AG10803 (cell line): ENCODE measurements around the gene ITGA2.

ENCODE experiments used
- DNase-seq: peaks from one replicate; pipeline ENCODE4 v3.0.0; 2010; ENCODE audit warnings: low read depth
- H3K4me3 ChIP-seq: 2 replicates; pipeline ENCODE4 v1.5.1; 2011; ENCODE audit warnings: mild to moderate bottlenecking, low read length, control low read depth
- TF ChIP-seq, protein P1 (sequence below): conservative IDR thresholded peaks from 2 replicates; pipeline ENCODE4 v1.5.1; 2011; ENCODE audit warnings: mild to moderate bottlenecking, low read length, control low read depth, inconsistent platforms

Gene ITGA2

DNA sequence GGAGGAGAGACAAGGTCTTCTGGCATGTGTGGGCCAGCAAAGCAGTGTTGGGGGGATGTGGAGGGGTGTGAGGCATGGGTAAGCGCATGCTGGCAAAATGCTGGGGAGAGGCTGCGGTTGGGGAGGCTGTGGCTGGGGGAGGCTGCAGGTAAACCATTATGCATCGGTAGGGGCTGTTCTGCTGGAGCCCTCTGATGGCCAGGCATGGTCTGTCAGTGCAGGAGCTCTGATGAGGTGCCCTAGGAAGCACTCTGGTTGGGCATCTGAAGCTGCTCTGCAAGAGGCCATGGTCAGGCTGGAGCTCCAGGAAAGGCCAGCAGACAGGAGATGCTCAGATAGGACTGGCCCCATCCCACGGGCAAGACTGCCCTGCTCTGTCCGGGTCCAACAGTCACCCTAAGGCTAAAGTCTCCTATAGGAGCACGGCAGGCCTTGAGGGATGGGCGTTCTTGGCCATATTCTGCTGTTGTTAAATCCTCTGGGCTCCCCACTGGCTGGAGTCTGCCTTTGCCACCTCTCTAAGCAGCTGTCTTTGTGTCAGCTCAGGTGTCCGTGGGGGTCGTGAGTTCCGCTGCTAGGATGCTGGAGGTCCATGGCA is 28.7 kb downstream of the ITGA2 start:
- DNase-seq, result no peak
- no peak overlapping the region for H3K4me3 ChIP-seq
- TF ChIP-seq, protein P1, sequence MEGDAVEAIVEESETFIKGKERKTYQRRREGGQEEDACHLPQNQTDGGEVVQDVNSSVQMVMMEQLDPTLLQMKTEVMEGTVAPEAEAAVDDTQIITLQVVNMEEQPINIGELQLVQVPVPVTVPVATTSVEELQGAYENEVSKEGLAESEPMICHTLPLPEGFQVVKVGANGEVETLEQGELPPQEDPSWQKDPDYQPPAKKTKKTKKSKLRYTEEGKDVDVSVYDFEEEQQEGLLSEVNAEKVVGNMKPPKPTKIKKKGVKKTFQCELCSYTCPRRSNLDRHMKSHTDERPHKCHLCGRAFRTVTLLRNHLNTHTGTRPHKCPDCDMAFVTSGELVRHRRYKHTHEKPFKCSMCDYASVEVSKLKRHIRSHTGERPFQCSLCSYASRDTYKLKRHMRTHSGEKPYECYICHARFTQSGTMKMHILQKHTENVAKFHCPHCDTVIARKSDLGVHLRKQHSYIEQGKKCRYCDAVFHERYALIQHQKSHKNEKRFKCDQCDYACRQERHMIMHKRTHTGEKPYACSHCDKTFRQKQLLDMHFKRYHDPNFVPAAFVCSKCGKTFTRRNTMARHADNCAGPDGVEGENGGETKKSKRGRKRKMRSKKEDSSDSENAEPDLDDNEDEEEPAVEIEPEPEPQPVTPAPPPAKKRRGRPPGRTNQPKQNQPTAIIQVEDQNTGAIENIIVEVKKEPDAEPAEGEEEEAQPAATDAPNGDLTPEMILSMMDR, result no peak

DNA sequence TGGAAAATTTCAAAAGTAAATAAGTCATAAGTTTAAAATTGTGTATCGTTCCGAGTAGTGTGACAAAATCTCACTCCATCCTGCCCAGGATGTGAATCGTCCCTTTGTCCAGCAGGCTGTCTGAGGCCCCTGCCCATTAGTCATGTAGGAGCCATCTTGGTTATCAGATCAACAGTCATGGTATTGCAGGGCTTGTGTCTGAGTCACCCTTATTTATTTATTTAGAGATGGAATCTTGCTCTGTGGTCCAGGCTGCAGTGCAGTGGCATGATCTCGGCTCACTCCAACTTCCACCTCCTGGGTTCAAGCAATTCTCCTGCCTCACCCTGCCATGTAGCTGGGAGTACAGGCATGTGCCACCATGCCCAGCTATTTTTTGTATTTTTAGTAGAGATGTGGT is 30.2 kb downstream of the ITGA2 start:
- H3K4me3 ChIP-seq, result no peak overlapping the region
- DNase-seq, result peak; percentile 62
- TF ChIP-seq, protein P1, result peak; percentile 21; the same call in 1 of the 2 replicates

DNA sequence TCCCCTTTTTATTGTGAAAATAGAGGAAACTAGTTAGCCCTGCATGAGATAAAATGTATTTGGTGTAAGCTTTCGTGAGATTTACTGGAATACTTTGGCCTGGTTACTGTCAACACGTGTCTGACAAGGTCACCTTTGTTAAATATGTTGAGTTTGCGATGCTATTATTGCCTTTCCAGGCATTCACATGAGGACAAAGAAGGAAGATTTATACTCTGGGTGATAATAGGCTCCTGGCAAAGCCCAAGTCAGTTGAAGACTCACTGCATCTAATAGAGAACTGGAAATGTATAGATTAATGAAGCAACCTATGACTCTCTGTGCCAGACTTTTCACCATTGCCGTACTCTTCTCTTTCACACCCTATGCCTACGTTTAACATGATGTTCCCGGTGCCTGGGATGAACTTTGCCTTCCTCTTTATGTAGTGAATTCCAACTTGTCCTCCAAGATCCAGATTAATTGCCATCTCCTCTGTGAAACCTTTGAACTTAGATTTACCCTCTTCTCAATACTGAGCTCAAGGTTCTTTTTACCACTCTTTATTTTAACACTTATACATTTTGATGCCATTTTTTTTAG is 33.9 kb downstream of the ITGA2 start:
- TF ChIP-seq, protein P1, result no peak

DNA sequence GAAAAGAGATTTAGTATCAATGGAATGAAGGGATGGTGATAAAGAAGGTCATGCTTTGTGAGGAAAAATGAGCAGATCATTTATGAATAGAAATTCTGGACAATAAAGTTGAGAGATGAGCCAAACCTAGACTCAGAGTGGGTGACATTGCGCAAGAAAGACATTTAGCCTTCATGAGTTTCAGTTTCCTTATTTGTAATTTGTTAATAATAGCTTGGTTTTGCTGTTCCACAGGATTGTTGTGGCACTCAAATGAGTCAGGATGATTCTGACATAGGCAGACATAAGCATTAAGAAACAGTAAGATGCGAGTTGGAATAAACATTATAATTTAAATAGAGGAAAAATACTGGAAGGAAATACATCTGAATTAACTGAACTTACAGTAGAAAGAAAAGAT is 34.8 kb downstream of the ITGA2 start:
- peak; percentile 84 for DNase-seq
- no peak overlapping the region for H3K4me3 ChIP-seq
- TF ChIP-seq, protein P1, result no peak

More for the DNA sequence above, 33.9 kb downstream of the ITGA2 start:
- no peak overlapping the region for H3K4me3 ChIP-seq
- no peak for DNase-seq

DNA sequence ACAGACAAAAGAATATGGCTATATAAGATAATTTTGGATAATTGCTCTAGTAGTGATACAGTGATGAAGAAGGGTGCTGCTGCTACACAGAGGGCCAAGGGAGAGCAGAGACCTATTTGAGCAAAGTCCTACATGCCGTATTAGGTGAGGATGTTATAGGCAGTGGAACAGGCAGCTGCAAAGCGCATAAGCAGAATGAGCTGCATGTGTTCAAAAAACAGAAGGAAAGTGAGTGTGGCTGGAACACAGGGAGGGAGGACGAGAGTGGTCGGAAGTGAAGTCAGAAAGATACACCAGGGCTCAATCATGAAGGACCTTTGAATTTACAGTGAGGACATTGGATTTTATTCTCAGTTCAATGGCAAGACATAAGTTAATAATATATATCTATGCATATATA is 35.4 kb downstream of the ITGA2 start:
- no peak for DNase-seq
- H3K4me3 ChIP-seq, result no peak overlapping the region
- TF ChIP-seq, protein P1, result no peak

DNA sequence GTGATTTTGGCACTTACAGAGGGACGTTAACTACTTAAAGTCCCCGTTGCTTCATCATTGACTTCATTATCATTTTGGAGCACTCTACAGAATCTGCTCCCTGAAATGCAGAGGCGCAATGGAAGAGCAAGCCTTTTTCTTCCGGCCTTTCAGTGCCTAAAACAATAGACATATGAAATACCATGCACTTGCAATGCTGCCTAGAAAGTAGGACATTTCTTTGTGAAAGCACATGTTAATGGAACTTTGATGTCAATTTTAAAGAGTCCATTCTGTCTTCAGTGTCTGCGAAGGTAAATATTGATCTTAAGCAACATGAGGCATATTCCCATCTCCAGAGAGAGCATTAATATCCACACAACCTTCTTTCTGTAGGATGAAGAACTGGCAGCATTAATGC is 36.3 kb downstream of the ITGA2 start:
- H3K4me3 ChIP-seq, result no peak overlapping the region
- TF ChIP-seq, protein P1, result no peak
- DNase-seq, result no peak

DNA sequence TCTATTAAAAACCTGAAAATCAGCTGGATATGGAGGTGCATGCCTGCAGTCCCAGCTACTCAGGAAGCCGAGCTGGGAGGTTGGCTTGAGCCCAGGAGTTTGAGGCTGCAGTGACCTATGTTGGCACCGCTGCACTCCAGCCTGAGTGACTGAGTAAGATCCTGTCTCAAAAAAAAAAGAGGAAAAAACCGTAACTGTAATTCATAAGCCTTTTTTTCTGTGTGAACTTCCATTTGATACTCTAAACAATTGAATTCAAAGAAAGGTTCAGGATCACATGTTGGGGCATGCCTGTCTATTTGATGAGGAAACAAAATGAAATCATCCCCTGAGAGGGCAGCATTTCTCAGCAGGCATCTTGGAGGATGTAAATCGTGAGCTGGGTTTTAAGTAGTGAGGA is 38.8 kb downstream of the ITGA2 start:
- TF ChIP-seq, protein P1, result no peak
- DNase-seq, result peak; percentile 75
- no peak overlapping the region for H3K4me3 ChIP-seq
